Astrocyte of the cerebellum (primary cell): Measurements from ENCODE around the gene KLC4.
"Not testable (repeated sequence)": the region's sequence is repeated elsewhere in the genome, so short reads cannot be mapped to it uniquely, and the experiment has no call there.

Source experiments
- DNase-seq: peaks from one replicate; pipeline ENCODE4 v3.0.0-alpha.2; 2011; ENCODE audit warnings: low read depth
- H3K4me3 ChIP-seq: 2 replicates; pipeline ENCODE4 v1.5.1; 2011; ENCODE audit warnings: mild to moderate bottlenecking, low read depth, low read length, moderate library complexity
- CTCF ChIP-seq: IDR thresholded peaks from 2 replicates; pipeline ENCODE4 v1.5.1; 2012; ENCODE audit warnings: low read length, low read depth, moderate library complexity, mild to moderate bottlenecking; ENCODE audit errors: missing control alignments
- in situ Hi-C: cut with HindIII; loops from 2 replicates; pipeline ENCODE4 v1.10.0; 2017; ENCODE audit warnings: low sequenced_read_pairs

Gene KLC4

GRCh38 chr6:43035495-43036194, 23.8 kb upstream of the KLC4 start:
- in situ Hi-C loops, result no loop called here
- DNase-seq, result no peak
- TF ChIP-seq CTCF, result no peak
- no peak overlapping the region for H3K4me3 ChIP-seq

GRCh38 chr6:43036712-43037111, 22.7 kb upstream of the KLC4 start:
- in situ Hi-C loops, result no loop called here
- DNase-seq, result no peak
- no peak for TF ChIP-seq CTCF
- no peak overlapping the region for H3K4me3 ChIP-seq

- TF ChIP-seq CTCF, result no peak
- in situ Hi-C loops, result no loop called here
- no peak overlapping the region for H3K4me3 ChIP-seq
- no peak for DNase-seq
Measured at GRCh38 chr6:43037197-43037596, 22.2 kb upstream of the KLC4 start.

DNA sequence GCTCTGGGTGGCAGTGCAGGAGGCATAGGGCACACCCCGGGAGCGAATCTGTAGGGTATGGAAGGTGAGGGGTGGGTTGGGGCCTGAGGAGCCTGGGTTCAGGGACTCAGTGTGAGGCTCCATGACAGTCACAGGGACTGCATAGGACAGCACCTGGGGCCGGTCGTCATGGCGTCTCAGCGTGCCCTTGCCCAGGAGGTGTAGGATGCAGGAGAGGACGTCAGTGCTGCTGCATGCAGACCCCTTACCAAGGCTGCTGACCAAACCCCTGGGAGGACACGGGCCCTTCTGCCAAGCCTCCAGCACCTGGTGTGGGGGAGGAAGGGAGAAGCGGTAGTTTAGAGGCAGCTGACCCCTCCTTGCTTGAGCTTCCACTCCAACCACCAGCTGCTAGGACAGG, 21.7 kb upstream of the KLC4 start:
- no peak for DNase-seq
- in situ Hi-C loops, result no loop called here
- no peak overlapping the region for H3K4me3 ChIP-seq
- no peak for TF ChIP-seq CTCF

DNA sequence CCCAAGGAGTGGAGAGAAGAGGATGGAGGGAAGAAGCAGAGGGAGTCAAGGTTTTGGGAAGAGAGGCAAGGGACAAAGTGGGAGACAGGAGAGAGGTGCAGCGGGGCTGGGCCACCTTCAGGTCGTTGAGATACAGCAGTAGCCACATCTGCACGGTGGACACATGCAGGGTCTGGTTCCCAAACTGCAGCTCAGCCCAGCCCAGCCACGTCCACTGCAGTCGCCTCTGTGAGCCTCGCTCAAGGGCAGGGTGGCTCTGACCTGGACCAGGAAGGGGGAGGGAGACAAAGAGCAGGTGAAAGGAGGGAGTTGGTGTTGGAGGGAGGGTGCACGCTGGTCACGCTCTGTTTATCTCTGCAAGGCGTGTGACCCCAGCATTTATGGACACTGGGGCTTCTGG, 20.7 kb upstream of the KLC4 start:
- no peak for DNase-seq
- no peak for TF ChIP-seq CTCF
- in situ Hi-C loops, result no loop called here
- no peak overlapping the region for H3K4me3 ChIP-seq

- H3K4me3 ChIP-seq, result no peak overlapping the region
- in situ Hi-C loops, result no loop called here
- TF ChIP-seq CTCF, result no peak
- DNase-seq, result no peak
Measured at GRCh38 chr6:43040542-43041257, 18.7 kb upstream of the KLC4 start.

- in situ Hi-C loops, H3K4me3 ChIP-seq, DNase-seq: not testable (repeated sequence)
Measured at GRCh38 chr6:43041475-43041874, 18.0 kb upstream of the KLC4 start.
